CD4-positive, alpha-beta T cell treated with Interleukin-12 subunit alpha and Interleukin-12 subunit beta, for 1 hour (primary cell): ENCODE measurements around the gene PRPH.

Experiments
- DNase-seq: peaks from one replicate; pipeline ENCODE4 v3.0.0-alpha.2; 2020

The PRPH gene

DNA sequence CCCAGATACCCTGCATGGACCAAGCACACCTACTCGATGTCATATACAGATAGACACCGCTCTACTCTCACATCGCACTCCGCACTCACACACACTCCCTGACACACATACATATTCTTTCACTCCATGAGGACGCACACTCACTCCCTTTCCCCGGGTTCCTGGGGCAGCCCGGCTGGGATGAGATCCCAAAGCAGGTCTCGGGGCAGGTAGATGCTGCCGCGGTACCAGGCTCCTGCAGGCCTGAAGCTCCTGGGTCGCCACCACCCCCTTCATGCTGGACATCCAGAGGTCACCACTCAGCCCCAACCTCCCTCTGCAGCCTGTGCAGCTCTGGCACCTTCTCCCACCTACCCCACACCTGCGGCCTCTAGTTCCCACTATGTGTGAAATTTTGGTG is 39.7 kb downstream of the PRPH start:
- no peak for DNase-seq

DNA sequence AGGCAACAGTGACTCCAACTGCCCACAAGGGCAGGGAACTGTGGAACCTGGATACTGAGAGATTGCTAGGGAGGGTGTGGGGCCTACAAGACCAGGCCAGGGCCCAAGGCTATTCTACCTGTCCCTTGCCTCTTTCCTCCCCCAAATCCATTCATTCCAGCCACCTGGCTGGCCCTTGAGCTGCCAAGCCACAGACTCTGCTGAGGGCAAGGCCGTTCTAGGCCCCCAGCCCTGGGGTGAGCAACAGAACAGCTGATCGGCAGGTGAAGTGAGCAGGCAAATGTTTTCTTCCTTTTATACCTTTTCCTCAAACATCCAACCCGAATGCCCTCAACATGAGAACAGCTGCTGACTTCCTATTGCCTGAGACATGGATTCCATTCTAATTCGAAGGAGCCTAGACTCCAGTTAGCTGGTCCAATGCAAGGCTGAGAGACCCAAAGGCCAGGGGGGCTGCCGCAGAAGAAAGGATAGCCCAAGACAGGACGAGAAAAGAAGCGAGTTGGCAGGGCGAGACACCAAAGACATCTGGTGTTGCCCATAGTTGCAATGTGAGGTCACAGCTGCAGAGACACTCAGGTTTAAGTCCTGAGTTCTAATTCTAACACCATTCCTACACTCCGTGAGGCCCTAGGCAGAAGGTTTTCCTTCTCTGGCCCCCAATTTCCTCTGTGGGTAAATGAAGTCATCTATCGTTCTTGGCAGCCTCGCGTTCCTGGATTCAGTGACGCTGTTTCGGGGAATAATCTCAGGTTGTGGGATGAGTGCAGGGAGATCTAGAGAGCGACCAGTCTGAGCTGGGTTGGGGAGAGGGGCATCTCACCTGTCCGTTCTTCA is 40.4 kb downstream of the PRPH start:
- no peak for DNase-seq

DNA sequence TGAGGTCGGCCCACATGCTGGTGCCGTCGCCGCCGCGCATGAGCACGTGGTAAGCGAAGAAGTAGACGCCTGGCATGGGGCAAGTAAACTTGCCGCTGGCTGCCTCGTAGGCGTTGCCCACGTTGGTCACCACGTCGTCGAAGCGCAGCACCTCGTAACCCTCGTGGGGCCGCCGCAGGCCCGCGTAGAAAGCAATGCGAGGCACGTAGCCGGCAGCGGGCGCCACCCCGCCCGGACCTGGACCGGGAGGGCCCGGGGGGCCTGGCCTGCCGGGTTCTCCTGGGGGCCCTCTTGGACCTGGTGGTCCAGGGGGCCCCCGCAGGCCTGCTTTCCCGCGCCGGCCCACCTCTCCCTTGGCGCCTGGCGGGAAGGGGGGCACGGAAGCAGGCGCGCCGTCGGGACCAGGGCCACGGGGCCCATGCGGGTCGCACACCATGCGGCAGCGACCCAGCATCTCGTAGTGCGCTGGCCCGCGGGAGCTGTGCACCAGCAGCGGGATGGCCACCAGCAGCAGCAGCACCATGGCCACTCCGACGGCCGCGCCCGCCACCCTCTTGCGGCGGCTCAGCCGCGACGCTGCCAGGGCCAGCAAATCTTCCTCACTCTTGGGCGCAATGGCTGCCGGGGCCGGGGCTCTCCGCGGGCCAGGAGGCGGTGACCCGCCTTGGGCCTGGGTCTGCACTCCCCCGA is 41.2 kb downstream of the PRPH start:
- no peak for DNase-seq

DNA sequence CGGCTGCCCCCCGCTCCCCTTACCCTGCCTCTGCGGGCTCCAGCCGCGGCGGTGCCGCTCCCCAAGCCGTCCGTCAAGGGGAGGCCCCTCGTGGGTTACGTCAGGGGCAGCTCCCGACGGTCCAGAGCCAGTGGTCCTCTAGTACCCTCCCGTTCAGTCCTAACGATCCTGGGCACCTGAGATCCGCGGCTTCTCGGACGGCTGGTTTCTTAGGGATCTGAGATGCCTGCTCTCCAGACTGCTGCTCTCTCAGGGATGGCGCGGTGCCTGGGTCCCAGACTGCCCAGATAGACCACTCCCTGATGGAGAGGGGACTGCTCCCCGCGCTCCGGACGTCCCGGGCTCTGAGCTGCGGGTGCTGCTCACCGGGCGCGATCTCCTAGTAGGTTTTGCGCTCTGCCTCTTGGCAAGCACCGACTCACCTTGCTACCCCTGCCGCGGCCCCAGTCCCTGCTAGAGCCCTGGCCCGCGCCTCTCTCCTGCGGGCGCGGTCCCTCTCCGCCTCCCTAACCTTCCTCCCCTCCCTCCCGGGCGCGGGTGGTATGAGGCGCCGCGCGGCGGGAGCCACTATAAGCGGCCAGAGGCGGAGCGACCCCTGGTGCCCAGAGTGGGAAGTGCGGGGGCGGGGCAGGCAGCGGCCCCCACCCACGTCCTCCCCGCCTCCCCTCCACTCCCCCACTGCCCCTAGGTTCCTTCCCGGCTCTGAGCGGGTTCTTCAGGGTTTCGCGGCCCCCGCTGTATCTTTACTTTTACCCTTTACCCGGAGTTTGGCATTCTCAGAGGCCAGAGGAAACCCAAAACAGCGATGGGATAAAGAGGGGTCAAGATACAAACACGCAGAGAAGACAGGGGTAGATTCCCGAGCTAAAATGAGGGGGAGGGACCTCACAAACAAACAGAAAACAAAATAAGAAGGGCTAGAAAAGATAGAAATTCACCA is 42.0 kb downstream of the PRPH start, which contains the start of gene C1QL4:
C1QL4 (minus strand) TSS at position 544 of the 940 bp plus-strand sequence. CDS start 711 bp downstream, outside the sequence.
- DNase-seq, result peak; percentile 90

DNA sequence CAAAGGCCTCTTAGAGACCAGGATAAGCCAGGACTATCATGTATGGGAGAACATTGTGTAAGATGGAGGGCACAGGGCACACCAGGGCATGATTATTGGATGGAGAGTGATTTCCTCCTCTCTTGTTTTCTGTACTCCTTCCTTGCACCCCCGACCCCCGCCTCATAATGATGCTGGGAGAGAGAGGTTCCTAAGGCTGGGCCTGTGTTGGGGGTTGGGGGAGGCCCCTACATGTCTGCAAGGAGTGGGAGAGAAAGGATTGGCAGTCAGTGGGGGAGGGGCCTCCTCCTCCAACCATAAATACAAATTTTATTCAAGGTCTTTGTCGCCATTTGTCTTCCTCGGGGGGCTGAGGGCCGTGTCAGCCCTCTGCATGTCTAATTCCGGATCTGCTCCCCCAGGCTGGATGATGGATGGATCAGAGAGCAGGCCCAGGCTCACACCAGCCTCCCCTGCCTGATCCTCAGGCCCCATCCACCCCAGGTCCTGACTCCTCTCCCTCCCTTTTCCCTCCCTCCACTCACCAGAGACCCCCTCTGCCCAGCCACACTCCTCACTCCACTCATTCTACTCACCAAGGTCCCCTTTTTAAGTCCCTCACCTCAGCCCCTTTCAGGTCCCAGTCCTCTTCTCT is 44.0 kb downstream of the PRPH start:
- DNase-seq, result no peak

DNA sequence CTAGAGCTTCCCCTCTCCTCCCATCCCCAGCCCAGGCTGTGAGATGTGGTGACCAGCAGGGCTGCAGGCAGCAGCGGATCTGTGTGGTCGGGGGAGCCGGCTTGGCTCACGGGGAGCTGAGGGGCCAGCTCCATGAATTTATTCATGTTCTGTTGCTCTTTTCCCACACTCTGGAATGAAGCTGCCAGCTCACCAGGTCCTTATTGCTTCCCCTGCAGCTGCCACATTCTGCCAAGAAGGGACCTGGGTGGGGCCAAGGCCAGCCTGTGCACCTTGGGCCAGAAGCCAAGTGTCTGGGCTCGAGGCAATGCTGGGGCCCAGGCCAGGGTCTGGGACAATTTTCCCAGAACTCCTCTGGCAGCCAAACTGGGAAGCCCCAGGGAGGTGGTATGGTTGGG is 44.5 kb downstream of the PRPH start:
- DNase-seq, result no peak

DNA sequence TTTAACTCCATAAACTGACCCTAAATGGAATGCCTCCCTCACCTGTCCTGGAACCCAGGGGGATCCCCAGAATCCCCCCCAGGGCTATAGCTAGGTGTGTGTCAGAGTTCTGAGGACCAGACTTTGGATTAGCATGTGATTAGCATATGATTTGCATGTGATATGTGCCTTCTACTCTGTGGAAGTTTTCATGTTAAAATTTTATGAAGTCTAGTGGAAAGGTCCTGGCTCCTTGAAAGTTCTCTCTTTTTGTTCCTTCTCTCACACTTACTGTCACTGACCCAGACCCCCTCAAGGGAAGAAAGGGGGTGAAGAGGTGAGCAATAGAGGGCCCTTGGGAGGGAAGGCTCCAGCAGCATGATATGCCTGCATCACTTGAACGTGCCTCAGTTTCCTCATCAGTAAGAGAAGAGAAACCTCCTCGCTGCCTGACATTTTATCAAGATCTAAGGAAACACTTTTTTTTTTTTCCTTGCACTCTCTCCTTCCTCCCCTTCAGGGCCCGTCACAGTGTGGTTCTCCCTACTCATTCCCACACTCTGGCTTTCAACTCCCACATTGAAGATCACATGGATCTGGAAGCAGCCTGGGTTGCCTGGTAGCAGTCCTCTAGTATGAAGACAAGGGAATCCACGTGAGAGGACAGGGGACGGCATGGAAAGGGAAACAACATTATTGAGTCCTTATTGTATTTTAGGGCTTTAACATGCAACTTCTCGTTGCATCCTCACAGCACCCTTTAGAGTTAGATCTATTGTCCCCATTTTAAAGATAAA is 45.3 kb downstream of the PRPH start:
- DNase-seq, result no peak

DNA sequence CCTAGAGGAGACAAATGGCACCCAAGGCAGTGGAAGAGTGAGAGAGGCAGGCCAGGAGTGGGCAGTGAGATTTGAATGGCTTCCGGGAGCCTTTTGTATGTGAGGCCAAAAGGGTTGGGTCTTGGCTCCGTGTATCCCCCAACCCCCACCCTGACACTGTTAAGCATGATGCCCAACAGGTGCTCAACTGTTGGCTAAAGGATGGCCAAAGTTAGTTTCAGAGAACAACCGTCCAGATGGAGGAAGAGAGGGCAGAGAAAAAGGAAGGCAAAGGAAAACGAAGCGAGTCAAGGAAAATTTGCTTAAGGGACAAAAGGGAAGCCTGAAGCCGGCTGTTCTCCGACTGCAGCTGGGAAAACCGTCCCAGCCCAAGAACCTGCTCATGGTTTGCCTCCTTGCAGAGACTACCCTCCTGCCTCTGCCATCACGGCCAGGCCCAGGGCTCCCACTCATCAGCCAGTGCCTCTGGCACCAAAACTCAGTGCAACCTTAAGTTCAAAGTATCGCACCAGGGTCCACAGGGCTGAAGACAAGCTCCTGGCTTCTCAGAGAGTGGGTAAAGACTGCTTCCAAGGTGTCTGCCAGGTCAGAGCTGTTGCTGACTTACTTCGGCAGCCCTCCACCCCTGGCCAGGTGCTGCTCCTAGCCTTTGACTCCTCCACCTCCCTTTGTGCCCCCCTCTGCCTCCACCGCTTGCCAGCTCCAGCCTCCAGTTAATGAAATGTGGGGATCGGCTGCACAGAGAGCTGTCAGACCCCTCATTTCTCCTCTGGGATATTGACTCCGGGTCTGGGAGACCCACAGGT is 46.2 kb downstream of the PRPH start:
- no peak for DNase-seq

DNA sequence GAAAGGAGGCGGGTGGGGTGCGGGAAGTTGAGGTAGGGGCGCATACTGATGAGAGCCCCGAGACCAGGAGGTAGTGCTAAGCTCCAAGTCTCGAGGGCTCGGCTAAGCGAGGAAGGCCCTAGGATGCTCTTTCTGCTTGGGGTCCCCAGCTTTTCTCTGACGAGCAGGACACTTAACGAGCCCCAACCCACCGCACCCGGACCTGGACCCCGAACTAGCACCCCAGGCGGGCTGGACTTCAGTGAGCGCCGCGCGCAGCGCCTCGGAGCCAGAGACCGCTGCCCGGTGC is 46.8 kb downstream of the PRPH start:
- no peak for DNase-seq

DNA sequence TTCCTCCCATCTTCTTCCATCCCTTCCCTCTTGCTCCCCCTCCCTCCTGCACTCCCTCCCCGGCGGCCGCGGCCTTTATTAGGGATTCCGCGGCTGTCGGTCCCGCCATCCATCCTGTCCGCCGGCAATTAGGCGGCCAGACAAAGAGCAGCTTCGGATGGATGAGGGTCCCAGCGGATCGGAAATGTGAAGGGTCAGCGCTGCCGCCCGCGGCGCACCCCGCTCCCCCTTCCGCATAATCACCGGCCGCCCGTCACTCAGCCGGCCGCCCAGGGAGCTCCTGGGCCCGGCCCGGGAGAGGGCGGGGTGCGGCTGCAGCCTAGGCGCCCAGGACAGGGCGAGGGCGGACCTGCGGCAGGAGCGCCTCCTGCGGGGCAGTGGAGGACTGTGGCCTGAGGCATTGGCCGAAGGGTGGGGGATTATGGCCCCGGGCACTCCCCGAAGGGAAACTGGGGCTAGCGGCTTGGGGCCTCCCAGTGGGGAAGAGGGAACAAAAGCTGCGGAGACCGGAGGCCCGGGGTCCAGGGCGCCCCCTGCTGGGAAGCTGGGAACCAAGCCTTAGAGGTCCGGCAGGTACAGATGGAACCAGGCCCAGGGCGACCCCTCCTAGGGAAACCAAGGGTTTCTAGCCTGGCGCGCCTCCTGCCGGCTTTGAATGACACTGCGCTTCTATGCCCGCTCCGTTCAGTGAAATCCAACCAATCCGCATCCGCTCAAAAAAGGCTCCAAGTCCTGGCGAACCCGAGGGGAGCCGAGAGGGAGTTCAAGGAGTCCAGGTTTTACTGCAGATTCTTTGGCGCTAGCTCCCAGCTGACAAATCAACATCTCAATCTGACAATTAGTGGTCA is 47.3 kb downstream of the PRPH start:
- DNase-seq, result peak; percentile 80

DNA sequence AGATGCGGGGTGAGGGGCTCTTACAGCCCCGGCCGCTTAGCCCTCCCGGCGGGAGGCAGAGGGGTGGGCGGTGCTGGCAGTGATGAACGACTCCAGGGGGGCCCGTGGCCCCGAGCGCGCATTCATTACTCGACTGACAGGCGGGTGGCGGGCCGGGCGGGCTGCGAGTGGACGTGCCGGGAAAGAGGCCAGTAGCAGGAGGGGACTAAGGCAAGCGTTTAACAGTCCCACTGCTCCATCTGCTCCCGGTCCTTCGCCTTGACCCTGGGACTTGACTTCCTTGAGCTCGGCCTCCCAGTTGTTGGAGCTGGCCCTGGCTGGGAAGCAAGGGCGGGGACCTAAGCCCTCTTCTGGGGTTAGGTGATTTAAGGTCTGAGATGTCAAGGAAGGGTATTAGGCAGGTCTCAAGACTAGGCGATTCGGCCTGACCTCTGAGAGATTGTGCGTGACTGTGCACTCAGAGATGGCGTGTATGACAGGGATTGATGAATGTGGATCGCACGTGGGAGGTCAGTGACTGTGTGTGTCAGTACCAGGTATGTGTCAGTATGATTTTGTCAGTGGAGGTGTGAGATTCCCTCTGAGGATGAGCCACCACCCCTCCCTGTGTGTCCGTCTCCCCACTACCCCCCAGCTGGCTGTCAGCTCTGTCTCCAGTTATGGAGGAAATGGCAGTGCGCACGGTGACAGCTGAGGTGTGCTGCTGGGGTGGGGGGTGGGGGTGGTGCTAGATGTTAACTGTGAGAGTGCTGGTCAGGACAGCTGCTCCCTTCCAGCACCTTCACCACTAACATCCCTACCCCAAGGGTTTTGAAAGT is 48.2 kb downstream of the PRPH start:
- DNase-seq, result no peak

DNA sequence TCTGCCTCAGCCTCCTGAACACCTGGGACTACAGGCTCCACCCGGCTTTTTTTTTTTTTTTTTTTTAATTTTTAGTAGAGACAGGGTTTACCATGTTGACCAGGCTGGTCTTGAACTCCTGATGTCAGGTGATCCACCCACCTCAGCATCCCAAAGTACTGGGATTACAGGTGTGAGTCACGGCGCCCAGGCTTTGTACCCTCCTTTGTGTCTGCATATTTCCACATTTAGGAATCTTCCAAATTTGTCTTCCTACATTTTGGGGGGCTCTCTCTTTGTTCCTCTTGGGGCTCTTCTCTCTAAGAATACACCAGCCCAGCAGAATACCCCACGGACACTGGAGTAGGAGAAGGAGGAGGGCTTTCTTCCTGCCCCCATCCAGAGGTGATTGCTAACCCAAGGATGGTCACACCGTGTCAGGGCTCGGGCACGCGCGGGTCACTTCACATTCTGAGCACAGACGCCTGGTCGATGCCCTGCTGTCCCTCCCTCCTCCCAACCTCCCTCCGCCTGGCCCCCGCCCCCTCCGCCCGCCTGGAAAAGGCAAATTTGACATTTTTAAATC is 49.6 kb downstream of the PRPH start:
- DNase-seq, result no peak

DNA sequence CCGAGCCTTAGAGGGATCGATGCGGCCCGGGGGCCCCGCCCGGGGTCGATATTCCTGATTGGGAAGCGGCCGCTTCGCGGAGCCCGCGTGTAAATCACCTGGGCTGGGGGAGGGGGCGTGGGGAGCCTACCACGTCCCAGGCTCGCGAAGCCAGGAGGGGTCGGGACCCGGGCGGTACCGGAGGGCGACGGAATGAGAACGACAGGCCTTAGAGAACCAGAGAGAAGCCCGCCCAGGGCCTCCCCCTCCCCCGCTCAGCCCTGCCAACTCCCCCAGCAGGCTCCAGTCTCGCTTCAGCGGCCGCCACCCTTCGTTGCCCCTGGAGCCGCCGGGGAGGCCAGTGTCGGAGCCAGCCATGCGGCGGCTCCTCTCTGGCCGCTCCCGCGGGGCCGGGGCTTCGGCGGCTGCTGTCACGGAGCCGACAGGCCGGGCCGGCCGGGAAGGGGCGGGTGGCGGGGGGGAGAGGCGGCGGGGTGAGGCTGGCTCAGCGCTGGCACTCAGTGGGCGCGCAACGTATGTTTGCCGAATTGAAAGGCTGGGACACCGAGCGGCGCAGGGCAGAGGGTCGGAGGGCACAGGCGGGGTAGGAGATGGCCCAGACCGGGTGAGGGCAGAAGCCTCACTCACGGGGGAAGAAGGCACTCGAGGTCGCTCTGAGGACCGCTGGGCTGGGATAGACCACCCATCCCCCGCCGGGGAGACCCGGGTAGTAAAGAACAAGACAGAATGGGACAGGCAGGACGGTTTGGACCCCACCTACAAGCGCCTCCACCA is 50.3 kb downstream of the PRPH start:
- DNase-seq, result no peak

DNA sequence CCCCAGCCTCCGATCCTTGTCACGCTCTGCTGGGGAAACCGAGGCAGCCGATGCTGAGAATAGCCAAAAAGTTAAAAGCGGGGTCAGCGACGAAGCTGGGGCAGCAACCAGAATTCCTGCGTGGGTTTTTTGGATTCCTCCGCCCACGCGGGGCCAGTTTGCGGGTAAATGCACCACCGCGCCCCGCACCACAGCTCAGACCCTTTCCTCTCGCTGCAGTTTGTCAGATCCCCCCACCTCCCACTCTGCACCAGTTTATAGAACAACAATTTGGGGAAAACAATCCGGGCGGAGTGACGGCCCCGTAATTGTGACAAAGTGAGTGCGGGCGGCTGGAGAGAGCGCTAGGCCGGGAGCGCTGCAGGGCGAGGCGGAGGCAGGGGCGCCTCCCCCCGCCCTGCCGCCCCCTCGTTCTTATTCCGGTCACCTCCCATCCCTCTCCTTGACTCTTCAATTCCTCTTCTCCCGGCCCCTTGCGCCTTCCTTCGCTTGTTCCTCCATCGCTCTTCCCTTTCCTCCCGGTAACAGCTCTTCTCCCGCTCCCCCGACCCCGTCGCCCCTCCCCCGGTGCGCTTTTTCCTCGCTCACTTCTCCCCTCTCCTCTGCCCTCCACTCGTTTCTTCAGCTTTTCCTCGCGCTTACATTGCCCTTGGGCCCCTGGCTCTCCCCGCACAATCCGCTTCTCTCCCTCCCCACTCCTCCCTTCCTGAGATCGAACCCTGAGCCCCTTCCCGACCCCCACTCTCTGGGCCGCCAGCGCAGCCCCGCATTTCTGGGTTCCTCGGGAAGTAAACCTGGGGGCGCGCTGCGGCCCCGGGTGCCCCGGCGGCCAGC is 51.1 kb downstream of the PRPH start:
- DNase-seq, result no peak

DNA sequence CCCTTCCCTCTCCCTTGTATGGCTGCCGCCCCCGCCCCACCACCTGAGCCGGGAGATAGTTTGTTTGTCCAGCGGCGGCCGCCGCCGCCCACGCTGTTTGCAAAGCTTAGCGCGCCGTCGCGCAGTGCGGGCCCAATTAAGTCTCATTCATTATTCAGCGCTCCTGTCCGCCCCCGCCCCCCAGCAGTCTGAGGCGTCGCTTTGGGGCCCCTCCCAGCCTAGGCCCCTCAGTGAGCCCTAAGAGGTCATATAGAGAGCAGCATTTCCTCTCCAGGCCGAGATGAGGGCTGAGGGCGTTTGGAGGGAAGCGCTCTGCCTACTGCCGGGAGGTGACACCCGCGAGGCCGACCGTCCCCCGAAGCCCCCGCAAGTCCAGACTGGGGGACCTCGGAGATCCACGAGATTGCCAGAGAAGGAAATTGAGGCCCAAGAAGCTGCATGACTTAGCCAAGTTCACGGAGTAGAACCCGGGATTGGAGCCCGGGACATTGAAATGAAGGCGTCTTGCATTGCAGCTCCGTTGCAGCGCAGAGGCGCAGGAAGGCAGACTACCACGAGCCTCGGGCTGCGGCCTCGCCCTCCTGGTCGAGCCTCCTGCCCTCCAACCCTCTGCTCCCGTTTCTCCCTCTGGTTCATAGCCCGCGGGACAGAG is 51.8 kb downstream of the PRPH start, which contains the start of gene DNAJC22:
DNAJC22 (plus strand) TSS at position 230 of the 652 bp plus-strand sequence. CDS start 1,985 bp downstream, outside the sequence.
- DNase-seq, result peak; percentile 33
